ENCODE measurements around the gene TMEM258. TPM values are rescaled to one million over a fixed set of nuclear protein-coding genes. Genes with fewer than 3 reads are reported as not detected.

The TMEM258 gene
- polyA plus RNA-seq, 1 donor from 2014 or later, result 370 TPM

Other genes with a start within 250 kb of the TMEM258 start
- gene SYT7, start 211.5 kb downstream of the TMEM258 start, polyA plus RNA-seq (ENCODE audit: insufficient read depth, low read depth, low replicate concordance), result 24.6 TPM
- gene DAGLA, start 112.2 kb downstream of the TMEM258 start, polyA plus RNA-seq (ENCODE audit: insufficient read depth, low read depth, low replicate concordance), result 13.4 TPM
- 70.8 TPM for gene MYRF, start 40.0 kb downstream of the TMEM258 start, polyA plus RNA-seq (ENCODE audit: insufficient read depth, low read depth, low replicate concordance)
- 74.9 TPM for gene FEN1, start 312 bp upstream of the TMEM258 start, polyA plus RNA-seq (ENCODE audit: insufficient read depth, low read depth, low replicate concordance)
- 103 TPM for gene FADS1, start 24.4 kb upstream of the TMEM258 start, polyA plus RNA-seq (ENCODE audit: insufficient read depth, low read depth, low replicate concordance)
- 266 TPM for gene FADS2, start 35.7 kb upstream of the TMEM258 start, polyA plus RNA-seq (ENCODE audit: insufficient read depth, low read depth, low replicate concordance)
- 13.7 TPM for gene FADS3, start 98.9 kb upstream of the TMEM258 start, polyA plus RNA-seq (ENCODE audit: insufficient read depth, low read depth, low replicate concordance)
- gene RAB3IL1, start 125.0 kb upstream of the TMEM258 start, polyA plus RNA-seq (ENCODE audit: insufficient read depth, low read depth, low replicate concordance), result 5.9 TPM
- gene BEST1, start 157.8 kb upstream of the TMEM258 start, polyA plus RNA-seq (ENCODE audit: insufficient read depth, low read depth, low replicate concordance), result 12.1 TPM
- 7,408 TPM for gene FTH1, start 175.0 kb upstream of the TMEM258 start, polyA plus RNA-seq (ENCODE audit: insufficient read depth, low read depth, low replicate concordance)

All from brain (organoid and tissue), 1 donor.